CD4-positive, alpha-beta T cell (primary cell): ENCODE measurements around the gene RBM5. TPM values are rescaled to one million over a fixed set of nuclear protein-coding genes. Genes with fewer than 3 reads are reported as not detected.

Experiments used
- ATAC-seq: fragments of 200-7000 bp; cut with Tn5 transposase; one replicate; pipeline ENCODE4 v1.10.0; 2022; ENCODE audit warnings: mild to moderate bottlenecking; ENCODE audit not compliant: poor library complexity
- CTCF ChIA-PET: fragments of 350-600 bp; sonication (Branson Sonifier 250); formaldehyde crosslinking; loops from one replicate; lab custom pipeline; 2021; ENCODE audit warnings: antibody characterized with exemption, inconsistent platforms; lab: Charles Lee
- POLR2A ChIA-PET: fragments of 350-600 bp; sonication (Branson Sonifier 250); formaldehyde crosslinking; loops from one replicate; lab custom pipeline; 2021; ENCODE audit warnings: antibody characterized with exemption, inconsistent platforms; lab: Charles Lee
- DNase-seq, 14 experiments: peaks; one replicate each; pipeline ENCODE4 v3.0.0-alpha.2; 2013 to 2020; ENCODE audit warnings: mixed read lengths in 2 of 14
- H3K27ac ChIP-seq, 2 donors: one replicate each; pipeline versions ENCODE4 v1.5.1 to v1.7.0; 2013; ENCODE audit warnings: low read length in 2 of 2, low read depth in 1 of 2, mild to moderate bottlenecking in 1 of 2
- H3K27me3 ChIP-seq, 2 experiments: 1 replicate in 1 of 2; 2 replicates in 1 of 2; pipeline versions ENCODE4 v1.6.1 to v1.7.0; 2013; ENCODE audit warnings: low read length in 2 of 2, control low read depth in 1 of 2, mild to moderate bottlenecking in 1 of 2, moderate library complexity in 1 of 2; ENCODE audit not compliant: insufficient read depth in 2 of 2, control insufficient read depth in 1 of 2
- H3K36me3 ChIP-seq: one replicate; pipeline ENCODE4 v1.6.1; 2013; ENCODE audit warnings: low read length, control low read depth; ENCODE audit not compliant: insufficient read depth
- H3K4me1 ChIP-seq: one replicate; pipeline ENCODE4 v1.6.1; 2013; ENCODE audit warnings: low read length, control low read depth; ENCODE audit not compliant: insufficient read depth
- H3K4me3 ChIP-seq: one replicate; pipeline ENCODE4 v1.5.1; 2013; ENCODE audit warnings: mild to moderate bottlenecking, low read length, moderate library complexity
- H3K9me3 ChIP-seq, 2 experiments: 1 replicate in 1 of 2; 2 replicates in 1 of 2; pipeline versions ENCODE4 v1.6.1 to v1.7.0; 2013; ENCODE audit warnings: low read length in 2 of 2, mild to moderate bottlenecking in 2 of 2, control low read depth in 1 of 2, moderate library complexity in 1 of 2; ENCODE audit not compliant: control insufficient read depth in 1 of 2, insufficient read depth in 1 of 2
- H3K27ac Mint-ChIP-seq: one replicate; pipeline ENCODE4 v1.8.0; 2020; ENCODE audit warnings: mixed read lengths
- H3K27me3 Mint-ChIP-seq: one replicate; pipeline ENCODE4 v1.8.0; 2021; ENCODE audit warnings: mixed read lengths
- H3K36me3 Mint-ChIP-seq: one replicate; pipeline ENCODE4 v1.8.0; 2021; ENCODE audit warnings: low read depth, mixed read lengths
- H3K4me1 Mint-ChIP-seq: one replicate; pipeline ENCODE4 v1.8.0; 2021; ENCODE audit warnings: low read depth, mixed read lengths
- H3K4me3 Mint-ChIP-seq: one replicate; pipeline ENCODE4 v1.8.0; 2020; ENCODE audit warnings: mild to moderate bottlenecking, mixed read lengths
- H3K9me3 Mint-ChIP-seq: one replicate; pipeline ENCODE4 v1.8.0; 2020; ENCODE audit warnings: mixed read lengths
- intact Hi-C, 2 experiments: fragments of 100-400 bp; cut with DNase I in 1 of 2; cut with micrococcal nuclease in 1 of 2; formaldehyde crosslinking; loops; one replicate each; pipeline versions ENCODE4 v1.15.1 to v1.9.0; 2023 to 2025; cut with DNase I, micrococcal nuclease
- total RNA-seq, 174 experiments: library from RNA in 2 of 174; stranded (reverse) in 2 of 174; gene quantifications; one replicate each; pipeline ENCODE4 v1.2.3 and lab custom pipeline; 2021 to 2026
- TF ChIP-seq, protein P1 (sequence below): fragments of 200-600 bp; IDR thresholded peaks from one replicate; pipeline ENCODE4 v1.8.0; 2022; ENCODE audit warnings: antibody characterized with exemption, mild to moderate bottlenecking

RBM5 gene
- total RNA-seq, 2 experiments from 2014 or later, result 324 to 330 TPM

DNA sequence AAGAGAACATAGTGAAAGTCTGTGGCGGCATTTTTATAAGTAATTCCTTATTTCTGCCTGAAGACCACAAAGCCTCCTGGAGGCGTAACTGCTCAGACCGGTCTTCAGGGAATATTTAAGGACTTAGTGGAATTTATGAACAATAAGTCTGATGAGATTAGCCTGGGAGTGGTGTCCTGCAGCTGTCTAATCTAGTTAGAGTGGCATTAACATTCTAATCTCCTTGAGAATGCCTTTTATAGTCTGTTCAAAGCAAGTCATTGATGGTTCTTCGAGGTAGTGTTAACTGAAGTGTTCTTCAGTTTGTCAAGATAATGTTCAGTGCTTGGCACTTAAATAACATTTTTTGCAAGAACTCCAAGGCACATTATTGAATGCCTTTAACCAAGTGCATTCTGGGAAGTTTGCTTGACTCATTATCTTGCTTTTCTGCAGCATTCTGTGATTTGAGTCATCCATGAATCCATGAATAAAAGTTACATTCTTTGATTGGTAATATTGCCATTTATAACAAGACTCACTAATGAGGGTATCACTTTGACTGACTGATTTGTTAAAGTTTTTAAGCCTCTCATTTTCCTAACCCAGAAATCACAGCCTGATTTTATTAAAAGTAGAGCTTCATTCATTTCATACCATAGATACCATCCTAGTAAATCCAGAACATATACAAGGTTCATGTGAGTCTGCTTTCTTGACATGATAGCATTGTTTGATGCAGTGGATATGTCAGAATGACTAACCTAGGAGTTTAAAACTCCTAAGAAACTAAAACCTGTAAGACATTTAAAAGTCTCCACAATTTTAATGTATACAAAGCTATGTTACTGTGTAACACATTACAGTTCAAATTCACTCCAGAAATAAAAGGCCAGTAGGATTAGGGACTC is 12.5 kb downstream of the RBM5 start:
- Histone ChIP-seq H3K27ac (no peak overlapping the region), H3K27me3 (no peaks in the 10 kb centered on the region), H3K36me3 (peaks cover 99% of the 10 kb centered on the region), H3K4me1 (no peaks in the 10 kb centered on the region), H3K9me3 (no peaks in the 10 kb centered on the region), H3K4me3 (no peak overlapping the region)
- ATAC-seq (no peak), DNase-seq (no peak)
- CTCF ChIA-PET, result no interaction called here
- H3K4me1 Mint-ChIP-seq, result peaks cover 2% of the 10 kb centered on the region
- POLR2A ChIA-PET, result no interaction called here
- no peaks in the 10 kb centered on the region for H3K9me3 Mint-ChIP-seq
- no peak overlapping the region for H3K4me3 Mint-ChIP-seq
- TF ChIP-seq, protein P1, sequence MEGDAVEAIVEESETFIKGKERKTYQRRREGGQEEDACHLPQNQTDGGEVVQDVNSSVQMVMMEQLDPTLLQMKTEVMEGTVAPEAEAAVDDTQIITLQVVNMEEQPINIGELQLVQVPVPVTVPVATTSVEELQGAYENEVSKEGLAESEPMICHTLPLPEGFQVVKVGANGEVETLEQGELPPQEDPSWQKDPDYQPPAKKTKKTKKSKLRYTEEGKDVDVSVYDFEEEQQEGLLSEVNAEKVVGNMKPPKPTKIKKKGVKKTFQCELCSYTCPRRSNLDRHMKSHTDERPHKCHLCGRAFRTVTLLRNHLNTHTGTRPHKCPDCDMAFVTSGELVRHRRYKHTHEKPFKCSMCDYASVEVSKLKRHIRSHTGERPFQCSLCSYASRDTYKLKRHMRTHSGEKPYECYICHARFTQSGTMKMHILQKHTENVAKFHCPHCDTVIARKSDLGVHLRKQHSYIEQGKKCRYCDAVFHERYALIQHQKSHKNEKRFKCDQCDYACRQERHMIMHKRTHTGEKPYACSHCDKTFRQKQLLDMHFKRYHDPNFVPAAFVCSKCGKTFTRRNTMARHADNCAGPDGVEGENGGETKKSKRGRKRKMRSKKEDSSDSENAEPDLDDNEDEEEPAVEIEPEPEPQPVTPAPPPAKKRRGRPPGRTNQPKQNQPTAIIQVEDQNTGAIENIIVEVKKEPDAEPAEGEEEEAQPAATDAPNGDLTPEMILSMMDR, result no peak
- no peaks in the 10 kb centered on the region for H3K27me3 Mint-ChIP-seq
- H3K36me3 Mint-ChIP-seq, result peaks cover 94% of the 10 kb centered on the region
- intact Hi-C loops, result no loop called here
- no peak overlapping the region for H3K27ac Mint-ChIP-seq

DNA sequence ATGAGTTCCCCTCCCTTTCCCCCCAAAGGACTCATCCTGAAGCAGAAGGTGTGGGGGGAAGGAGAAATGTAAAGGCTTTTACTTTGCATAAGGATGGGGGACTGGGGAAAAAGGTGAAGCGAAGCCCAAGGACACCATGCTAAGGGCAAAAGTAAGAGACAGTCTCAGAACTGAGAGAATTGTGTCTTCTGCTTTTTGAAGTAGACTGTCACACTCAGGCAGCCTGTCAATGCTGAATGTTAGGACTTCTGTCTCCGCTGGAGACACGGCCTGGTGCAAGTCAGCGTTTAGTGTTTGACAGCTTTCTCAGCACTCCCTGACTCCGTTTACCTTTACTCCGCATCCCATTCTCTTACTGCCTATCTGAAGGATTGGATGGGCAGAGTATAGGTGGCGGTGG is 13.8 kb downstream of the RBM5 start:
- Mint-ChIP-seq H3K27me3 (no peaks in the 10 kb centered on the region), H3K4me1 (no peaks in the 10 kb centered on the region), H3K4me3 (no peak overlapping the region), H3K27ac (no peak overlapping the region), H3K36me3 (peaks cover 94% of the 10 kb centered on the region), H3K9me3 (no peaks in the 10 kb centered on the region)
- CTCF ChIA-PET, result no interaction called here
- Histone ChIP-seq H3K27ac (no peak overlapping the region), H3K27me3 (no peaks in the 10 kb centered on the region), H3K4me3 (no peak overlapping the region), H3K9me3 (no peaks in the 10 kb centered on the region), H3K36me3 (peaks cover 99% of the 10 kb centered on the region), H3K4me1 (no peaks in the 10 kb centered on the region)
- intact Hi-C loops, result no loop called here
- POLR2A ChIA-PET, result no interaction called here
- TF ChIP-seq, protein P1, result no peak
- no peak for ATAC-seq
- DNase-seq, result no peak

DNA sequence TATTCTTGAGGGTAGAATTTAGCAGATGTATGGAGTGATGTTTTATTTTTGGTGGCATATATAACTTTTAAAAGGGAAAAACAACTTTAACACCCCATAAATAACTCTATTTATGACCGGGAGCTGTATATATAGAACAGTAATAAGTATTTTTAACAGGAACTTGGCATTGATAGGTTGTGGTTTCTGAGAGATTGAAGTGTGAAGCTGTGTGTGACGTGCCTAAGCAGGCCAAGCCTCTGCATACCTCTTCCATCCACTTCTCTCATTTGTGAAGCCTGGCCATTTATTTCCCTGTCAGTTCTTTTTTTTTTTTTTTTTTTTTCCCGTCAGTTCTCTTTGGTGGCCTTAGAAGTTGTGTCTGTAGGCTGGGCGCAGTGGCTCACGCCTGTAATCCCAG is 23.0 kb downstream of the RBM5 start:
- CTCF ChIA-PET, result no interaction called here
- TF ChIP-seq, protein P1, result no peak
- Histone ChIP-seq H3K27me3 (no peaks in the 10 kb centered on the region), H3K36me3 (peaks cover 97% of the 10 kb centered on the region), H3K4me1 (no peaks in the 10 kb centered on the region), H3K9me3 (no peaks in the 10 kb centered on the region), H3K4me3 (no peak overlapping the region), H3K27ac (no peak overlapping the region)
- no peak overlapping the region for H3K27ac Mint-ChIP-seq
- intact Hi-C loops, result no loop called here
- peaks cover 91% of the 10 kb centered on the region for H3K36me3 Mint-ChIP-seq
- no peak overlapping the region for H3K4me3 Mint-ChIP-seq
- DNase-seq, result peak in 1 of 14 experiments; percentile 14
- no peaks in the 10 kb centered on the region for H3K4me1 Mint-ChIP-seq
- H3K27me3 Mint-ChIP-seq, result no peaks in the 10 kb centered on the region
- POLR2A ChIA-PET, result interaction anchor here (1.0 kb wide), 1 partner anchor 8 kb away, joined by 3 read pairs; no protein-coding TSS in a partner anchor
- no peak for ATAC-seq
- H3K9me3 Mint-ChIP-seq, result no peaks in the 10 kb centered on the region
